Measurements from ENCODE around the gene ALG10B. TPM values are rescaled to one million over a fixed set of nuclear protein-coding genes. Genes with fewer than 3 reads are reported as not detected.

Gene ALG10B

Small RNA genes lying within 50 kb of the gene (small RNA-seq; reads per million reads assigned to genes)
- gene RF00019, result not detected
